Loucy (cell line): ENCODE data around the gene LMOD1.

Source experiments
- H2AFZ ChIP-seq: fragments of 200-600 bp; sonication (generic); 2 replicates; pipeline ENCODE4 v1.6.0; 2016; ENCODE audit warnings: antibody characterized with exemption, mild to moderate bottlenecking, low read length, moderate library complexity
- H3F3A ChIP-seq: fragments of 200-600 bp; 2 replicates; pipeline ENCODE4 v1.6.0; 2016; ENCODE audit warnings: antibody characterized with exemption, low read depth, mild to moderate bottlenecking
- H3K27me3 ChIP-seq: fragments of 200-600 bp; sonication (generic); 2 replicates; pipeline ENCODE4 v1.6.1; 2014; ENCODE audit warnings: low read length, mild to moderate bottlenecking; ENCODE audit not compliant: insufficient read depth, poor library complexity, severe bottlenecking
- H3K36me3 ChIP-seq: fragments of 200-600 bp; sonication (generic); 2 replicates; pipeline ENCODE4 v1.6.1; 2016; ENCODE audit warnings: low read length; ENCODE audit not compliant: insufficient read depth
- H3K4me1 ChIP-seq: fragments of 200-600 bp; sonication (generic); 2 replicates; pipeline ENCODE4 v1.5.1; 2014; ENCODE audit warnings: low read length, mild to moderate bottlenecking; ENCODE audit not compliant: insufficient read depth, poor library complexity, severe bottlenecking
- H3K4me2 ChIP-seq: fragments of 200-600 bp; sonication (generic); 2 replicates; pipeline ENCODE4 v1.6.0; 2014; ENCODE audit warnings: antibody characterized with exemption, low read length, low read depth, mild to moderate bottlenecking; ENCODE audit not compliant: poor library complexity, severe bottlenecking
- H3K4me3 ChIP-seq: fragments of 200-600 bp; sonication (generic); 2 replicates; pipeline ENCODE4 v1.5.1; 2014; ENCODE audit warnings: low read length, mild to moderate bottlenecking, mixed read lengths; ENCODE audit not compliant: poor library complexity, severe bottlenecking
- H3K79me2 ChIP-seq: fragments of 200-600 bp; sonication (generic); 2 replicates; pipeline ENCODE4 v1.6.1; 2014; ENCODE audit warnings: low read length; ENCODE audit not compliant: insufficient read depth
- H3K9ac ChIP-seq: fragments of 200-600 bp; sonication (generic); 2 replicates; pipeline ENCODE4 v1.6.0; 2014; ENCODE audit warnings: mild to moderate bottlenecking, low read depth, low read length, moderate library complexity; ENCODE audit not compliant: poor library complexity, severe bottlenecking
- H3K9me2 ChIP-seq: fragments of 200-600 bp; sonication (generic); replicated peaks from 2 replicates; pipeline ENCODE4 v1.6.1; 2016; ENCODE audit warnings: low read depth, low read length, mixed read lengths
- H3K9me3 ChIP-seq: fragments of 200-600 bp; sonication (generic); 2 replicates; pipeline ENCODE4 v1.6.1; 2014; ENCODE audit warnings: mild to moderate bottlenecking, antibody characterized with exemption, low read length, low read depth; ENCODE audit not compliant: insufficient read depth
- H4K20me1 ChIP-seq: fragments of 200-600 bp; sonication (generic); 2 replicates; pipeline ENCODE4 v1.6.0; 2014; ENCODE audit warnings: antibody characterized with exemption, low read length, mild to moderate bottlenecking; ENCODE audit not compliant: insufficient read depth, poor library complexity, severe bottlenecking
- CTCF ChIP-seq: fragments of 200-600 bp; sonication (generic); conservative IDR thresholded peaks from 2 replicates; pipeline ENCODE4 v1.5.1; 2014; ENCODE audit warnings: mild to moderate bottlenecking, antibody characterized with exemption, low read length
- EZH2phosphoT487 ChIP-seq: fragments of 200-600 bp; IDR thresholded peaks from 2 replicates; pipeline ENCODE4 v1.6.1; 2018; ENCODE audit warnings: antibody characterized with exemption, mild to moderate bottlenecking, moderate library complexity, borderline replicate concordance

LMOD1 gene

GRCh38 chr1:201907621-201908020 lies 38.7 kb downstream of the LMOD1 start:
- H3K4me1 ChIP-seq = peaks cover 7% of the 10 kb centered on the region
- no peaks in the 10 kb centered on the region for H3K9me2 ChIP-seq
- no peak overlapping the region for H3K4me3 ChIP-seq
- H3F3A ChIP-seq = no peaks in the 10 kb centered on the region
- TF ChIP-seq EZH2phosphoT487 (no peak), CTCF (no peak)
- H4K20me1 ChIP-seq = no peaks in the 10 kb centered on the region
- H3K79me2 ChIP-seq = no peaks in the 10 kb centered on the region
- no peaks in the 10 kb centered on the region for H3K36me3 ChIP-seq
- H3K4me2 ChIP-seq = no peak overlapping the region
- no peak overlapping the region for H3K9ac ChIP-seq
- H2AFZ ChIP-seq = no peak overlapping the region
- no peaks in the 10 kb centered on the region for H3K9me3 ChIP-seq
- no peaks in the 10 kb centered on the region for H3K27me3 ChIP-seq

GRCh38 chr1:201906336-201906735 lies 40.0 kb downstream of the LMOD1 start:
- Histone ChIP-seq H3F3A (no peaks in the 10 kb centered on the region), H3K79me2 (no peaks in the 10 kb centered on the region), H3K9ac (no peak overlapping the region), H3K36me3 (no peaks in the 10 kb centered on the region), H3K4me1 (peaks cover 7% of the 10 kb centered on the region), H3K27me3 (no peaks in the 10 kb centered on the region), H3K9me2 (no peaks in the 10 kb centered on the region), H2AFZ (no peak overlapping the region), H3K4me3 (no peak overlapping the region), H3K9me3 (no peaks in the 10 kb centered on the region), H4K20me1 (no peaks in the 10 kb centered on the region), H3K4me2 (no peak overlapping the region)
- TF ChIP-seq EZH2phosphoT487 = no peak
- TF ChIP-seq CTCF = no peak

- no peak overlapping the region for H2AFZ ChIP-seq
- no peak overlapping the region for H3K4me2 ChIP-seq
Measured at GRCh38 chr1:201905234-201905890, 41.0 kb downstream of the LMOD1 start.

More at GRCh38 chr1:201905234-201905890, 41.0 kb downstream of the LMOD1 start:
- Histone ChIP-seq H3K27me3 (no peaks in the 10 kb centered on the region), H3K9me3 (no peaks in the 10 kb centered on the region), H3K9ac (no peak overlapping the region), H3K4me1 (peaks cover 7% of the 10 kb centered on the region), H3K4me3 (no peak overlapping the region), H3F3A (no peaks in the 10 kb centered on the region), H3K79me2 (no peaks in the 10 kb centered on the region), H4K20me1 (no peaks in the 10 kb centered on the region), H3K36me3 (no peaks in the 10 kb centered on the region), H3K9me2 (no peaks in the 10 kb centered on the region)
- TF ChIP-seq CTCF = no peak
- no peak for TF ChIP-seq EZH2phosphoT487
